Transverse colon (tissue), 3 donors: ENCODE data around the gene PLB1.

Source experiments
- CTCF ChIP-seq, 5 experiments: fragments of 200-600 bp in 3 of 5; fragments of 450-650 bp in 2 of 5; sonication (generic) in 3 of 5; IDR thresholded peaks; 1 replicate in 2 of 5; 2 replicates in 3 of 5; pipeline ENCODE4 v1.5.1; 2016 to 2017; ENCODE audit warnings: antibody characterized with exemption in 5 of 5, inconsistent platforms in 3 of 5, mild to moderate bottlenecking in 2 of 5, moderate library complexity in 1 of 5
- POLR2A ChIP-seq: fragments of 450-650 bp; IDR thresholded peaks from one replicate; pipeline ENCODE4 v1.6.1; 2016; ENCODE audit warnings: antibody characterized with exemption, mild to moderate bottlenecking, moderate library complexity

GRCh38 chr2:28650266-28650584 lies 154.4 kb downstream of the PLB1 start:
- TF ChIP-seq CTCF (IDR thresholded peaks at IDR 0.05) (no peak), POLR2A (no peak)
